K562 (cell line): ENCODE measurements around the gene TTC39C.

Source experiments
- CREB1 ChIP-seq, 2 experiments: sonication (generic) in 1 of 2; formaldehyde crosslinking in 1 of 2; IDR thresholded peaks; 2 replicates each; pipeline versions ENCODE4 v1.6.1 to v1.8.0; 2012 to 2022; ENCODE audit warnings: inconsistent platforms in 1 of 2, mild to moderate bottlenecking in 1 of 2, missing genetic modification reagents in 1 of 2, moderate library complexity in 1 of 2
- EZH2 ChIP-seq: IDR thresholded peaks from 2 replicates; pipeline ENCODE4 v1.6.1; 2012; ENCODE audit warnings: low read depth, mild to moderate bottlenecking, inconsistent platforms, low read length, borderline replicate concordance
- POLR2AphosphoS5 ChIP-seq: IDR thresholded peaks from 2 replicates; pipeline ENCODE4 v1.6.1; 2011; ENCODE audit warnings: mild to moderate bottlenecking, low read depth, low read length, moderate library complexity; ENCODE audit not compliant: control insufficient read depth, insufficient read depth
- RBM34 ChIP-seq: fragments of 200-400 bp; formaldehyde crosslinking; IDR thresholded peaks from 2 replicates; pipeline ENCODE4 v1.6.1; 2018; ENCODE audit warnings: low read length, borderline replicate concordance; ENCODE audit not compliant: insufficient read depth
- RNF2 ChIP-seq: sonication (generic); IDR thresholded peaks from 2 replicates; pipeline ENCODE4 v1.6.1; 2016
- TF ChIP-seq, protein P1 (sequence below), 3 experiments: IDR thresholded peaks in 2 of 3; conservative IDR thresholded peaks in 1 of 3; 2 replicates each; pipeline ENCODE4 v1.5.1; 2011 to 2012; ENCODE audit warnings: low read length in 3 of 3, mild to moderate bottlenecking in 3 of 3, control low read depth in 2 of 3, improper control_type of control experiment in 1 of 3, inconsistent platforms in 1 of 3, low read depth in 1 of 3, mixed read lengths in 1 of 3, moderate library complexity in 1 of 3; ENCODE audit not compliant: insufficient read depth in 2 of 3
- TF ChIP-seq, protein P2 (sequence below), 2 experiments: fragments of 450-650 bp in 1 of 2; sonication (generic) in 1 of 2; formaldehyde crosslinking in 1 of 2; IDR thresholded peaks; 2 replicates each; pipeline versions ENCODE4 v1.7.1 to v1.9.0; 2016 to 2022; ENCODE audit warnings: inconsistent platforms in 1 of 2, mild to moderate bottlenecking in 1 of 2, missing genetic modification reagents in 1 of 2

DNA sequence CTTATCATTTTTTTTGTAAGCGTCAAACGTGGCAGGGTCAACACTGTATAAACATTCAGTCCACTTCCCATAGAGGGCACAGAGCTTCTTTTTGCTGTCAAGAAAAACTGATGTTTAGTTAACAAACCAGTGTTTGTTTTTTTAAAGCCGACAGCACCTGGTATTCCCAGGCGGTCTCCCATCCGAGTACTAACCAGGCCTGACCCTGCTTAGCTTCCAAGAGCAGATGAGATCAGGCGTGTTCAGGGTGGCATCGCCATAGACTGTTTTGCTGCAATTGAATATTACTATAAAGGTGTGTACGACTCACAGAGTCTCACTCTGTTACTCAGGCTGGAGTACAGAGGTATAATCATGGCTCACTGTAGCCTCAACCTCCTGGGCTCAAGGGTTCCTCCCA lies 155.8 kb downstream of the TTC39C start:
- no peak for TF ChIP-seq RNF2
- TF ChIP-seq, protein P1, sequence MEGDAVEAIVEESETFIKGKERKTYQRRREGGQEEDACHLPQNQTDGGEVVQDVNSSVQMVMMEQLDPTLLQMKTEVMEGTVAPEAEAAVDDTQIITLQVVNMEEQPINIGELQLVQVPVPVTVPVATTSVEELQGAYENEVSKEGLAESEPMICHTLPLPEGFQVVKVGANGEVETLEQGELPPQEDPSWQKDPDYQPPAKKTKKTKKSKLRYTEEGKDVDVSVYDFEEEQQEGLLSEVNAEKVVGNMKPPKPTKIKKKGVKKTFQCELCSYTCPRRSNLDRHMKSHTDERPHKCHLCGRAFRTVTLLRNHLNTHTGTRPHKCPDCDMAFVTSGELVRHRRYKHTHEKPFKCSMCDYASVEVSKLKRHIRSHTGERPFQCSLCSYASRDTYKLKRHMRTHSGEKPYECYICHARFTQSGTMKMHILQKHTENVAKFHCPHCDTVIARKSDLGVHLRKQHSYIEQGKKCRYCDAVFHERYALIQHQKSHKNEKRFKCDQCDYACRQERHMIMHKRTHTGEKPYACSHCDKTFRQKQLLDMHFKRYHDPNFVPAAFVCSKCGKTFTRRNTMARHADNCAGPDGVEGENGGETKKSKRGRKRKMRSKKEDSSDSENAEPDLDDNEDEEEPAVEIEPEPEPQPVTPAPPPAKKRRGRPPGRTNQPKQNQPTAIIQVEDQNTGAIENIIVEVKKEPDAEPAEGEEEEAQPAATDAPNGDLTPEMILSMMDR (IDR thresholded peaks at IDR 0.05 in 2 of 3, conservative IDR thresholded peaks at IDR 0.05 in 1 of 3; ENCODE audit: insufficient read depth in 2 of 3, low read depth in 1 of 3, low read length in 3 of 3) = no peak
- no peak for TF ChIP-seq CREB1 (IDR thresholded peaks at IDR 0.05)
- TF ChIP-seq CREB1 (CRISPR knock-in tag; IDR thresholded peaks at IDR 0.05) = no peak
- TF ChIP-seq POLR2AphosphoS5 = no peak
- TF ChIP-seq, protein P2, sequence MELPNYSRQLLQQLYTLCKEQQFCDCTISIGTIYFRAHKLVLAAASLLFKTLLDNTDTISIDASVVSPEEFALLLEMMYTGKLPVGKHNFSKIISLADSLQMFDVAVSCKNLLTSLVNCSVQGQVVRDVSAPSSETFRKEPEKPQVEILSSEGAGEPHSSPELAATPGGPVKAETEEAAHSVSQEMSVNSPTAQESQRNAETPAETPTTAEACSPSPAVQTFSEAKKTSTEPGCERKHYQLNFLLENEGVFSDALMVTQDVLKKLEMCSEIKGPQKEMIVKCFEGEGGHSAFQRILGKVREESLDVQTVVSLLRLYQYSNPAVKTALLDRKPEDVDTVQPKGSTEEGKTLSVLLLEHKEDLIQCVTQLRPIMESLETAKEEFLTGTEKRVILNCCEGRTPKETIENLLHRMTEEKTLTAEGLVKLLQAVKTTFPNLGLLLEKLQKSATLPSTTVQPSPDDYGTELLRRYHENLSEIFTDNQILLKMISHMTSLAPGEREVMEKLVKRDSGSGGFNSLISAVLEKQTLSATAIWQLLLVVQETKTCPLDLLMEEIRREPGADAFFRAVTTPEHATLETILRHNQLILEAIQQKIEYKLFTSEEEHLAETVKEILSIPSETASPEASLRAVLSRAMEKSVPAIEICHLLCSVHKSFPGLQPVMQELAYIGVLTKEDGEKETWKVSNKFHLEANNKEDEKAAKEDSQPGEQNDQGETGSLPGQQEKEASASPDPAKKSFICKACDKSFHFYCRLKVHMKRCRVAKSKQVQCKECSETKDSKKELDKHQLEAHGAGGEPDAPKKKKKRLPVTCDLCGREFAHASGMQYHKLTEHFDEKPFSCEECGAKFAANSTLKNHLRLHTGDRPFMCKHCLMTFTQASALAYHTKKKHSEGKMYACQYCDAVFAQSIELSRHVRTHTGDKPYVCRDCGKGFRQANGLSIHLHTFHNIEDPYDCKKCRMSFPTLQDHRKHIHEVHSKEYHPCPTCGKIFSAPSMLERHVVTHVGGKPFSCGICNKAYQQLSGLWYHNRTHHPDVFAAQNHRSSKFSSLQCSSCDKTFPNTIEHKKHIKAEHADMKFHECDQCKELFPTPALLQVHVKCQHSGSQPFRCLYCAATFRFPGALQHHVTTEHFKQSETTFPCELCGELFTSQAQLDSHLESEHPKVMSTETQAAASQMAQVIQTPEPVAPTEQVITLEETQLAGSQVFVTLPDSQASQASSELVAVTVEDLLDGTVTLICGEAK (IDR thresholded peaks at IDR 0.05) = no peak
- TF ChIP-seq, protein P2 (CRISPR knock-in tag; IDR thresholded peaks at IDR 0.05) = no peak
- no peak for TF ChIP-seq EZH2
- TF ChIP-seq RBM34 = no peak
